HepG2 (cell line): ENCODE results near the gene PPP2R1B. TPM values are rescaled to one million over a fixed set of nuclear protein-coding genes. Genes with fewer than 3 reads are reported as not detected.

Source experiments
- ATAC-seq: fragments of 200-7000 bp; cut with Tn5 transposase; 3 replicates; pipeline ENCODE4 v1.9.1; 2020; ENCODE audit warnings: mild to moderate bottlenecking, moderate library complexity
- BruUV-seq: library from RNA; stranded (reverse); fragments of 400-500 nt; replicated peaks from 2 replicates; lab custom pipeline; 2021; lab: Mats Ljungman, UMichigan
- CTCF ChIA-PET: fragments of 300-600 bp; formaldehyde crosslinking; extraction: SDS; loops from one replicate; lab custom pipeline; 2021; ENCODE audit warnings: low total read pairs, inconsistent platforms, low intra/inter-chr PET ratio; lab: Yijun Ruan, JAX
- POLR2A ChIA-PET: fragments of 350-600 bp; sonication (Branson Sonifier 250); formaldehyde crosslinking; loops from one replicate; lab custom pipeline; 2020; ENCODE audit warnings: antibody characterized with exemption, inconsistent platforms; lab: Yijun Ruan, JAX
- DNase-seq: peaks from one replicate; pipeline ENCODE4 v3.0.0-alpha.2; 2015; ENCODE audit warnings: low spot score
- FAIRE-seq: peaks from 3 replicates; lab custom pipeline; 2011; peaks lifted over from hg19 to GRCh38; lab: Jason Lieb, UNC
- H2AFZ ChIP-seq: one replicate; pipeline ENCODE4 v1.6.1; 2011; ENCODE audit warnings: low read length, inconsistent platforms
- H3K27ac ChIP-seq: fragments of 300-600 bp; 3 replicates; pipeline ENCODE4 v1.8.0; 2011; ENCODE audit warnings: mixed run types, mild to moderate bottlenecking, mixed read lengths, low read length, inconsistent platforms; ENCODE audit not compliant: insufficient read depth; ENCODE audit errors: extremely low read length
- H3K27me3 ChIP-seq, 2 experiments: fragments of 200-600 bp in 1 of 2; 2 replicates in 1 of 2; 3 replicates in 1 of 2; pipeline versions ENCODE4 v1.6.0 to v1.8.0; 2011; ENCODE audit warnings: low read length in 2 of 2, mild to moderate bottlenecking in 2 of 2, moderate library complexity in 2 of 2, inconsistent platforms in 1 of 2; ENCODE audit not compliant: insufficient read depth in 2 of 2, control insufficient read depth in 1 of 2
- H3K36me3 ChIP-seq, 2 experiments: fragments of 200-600 bp in 1 of 2; replicated peaks in 1 of 2; 2 replicates in 1 of 2; 3 replicates in 1 of 2; pipeline versions ENCODE4 v1.5.1 to v1.8.0; 2011; ENCODE audit warnings: low read length in 2 of 2, inconsistent platforms in 1 of 2; ENCODE audit not compliant: insufficient read depth in 2 of 2, control insufficient read depth in 1 of 2
- H3K4me1 ChIP-seq: 2 replicates; pipeline ENCODE4 v1.5.1; 2012; ENCODE audit warnings: low read length, inconsistent platforms; ENCODE audit not compliant: insufficient read depth
- H3K4me2 ChIP-seq: 2 replicates; pipeline ENCODE4 v1.6.0; 2011; ENCODE audit warnings: low read depth, low read length, inconsistent platforms
- H3K4me3 ChIP-seq, 3 experiments: fragments of 200-600 bp in 1 of 3; sonication (generic), shearing (Covaris generic) in 1 of 3; replicated peaks in 1 of 3; 2 replicates each; pipeline ENCODE4 v1.5.1; 2011 to 2016; ENCODE audit warnings: low read length in 3 of 3, inconsistent platforms in 2 of 3, low read depth in 2 of 3, mild to moderate bottlenecking in 2 of 3, control low read depth in 1 of 3, mixed read lengths in 1 of 3; ENCODE audit not compliant: insufficient read depth in 1 of 3
- H3K79me2 ChIP-seq: one replicate; pipeline ENCODE4 v1.6.1; 2011; ENCODE audit warnings: low read length, inconsistent platforms; ENCODE audit not compliant: insufficient read depth
- H3K9ac ChIP-seq: 2 replicates; pipeline ENCODE4 v1.6.0; 2011; ENCODE audit warnings: mild to moderate bottlenecking, low read depth, low read length, inconsistent platforms; ENCODE audit not compliant: insufficient read depth
- H3K9me3 ChIP-seq: 2 replicates; pipeline ENCODE4 v1.5.1; 2012; ENCODE audit warnings: mild to moderate bottlenecking, low read length
- H4K20me1 ChIP-seq: 2 replicates; pipeline ENCODE4 v1.6.0; 2011; ENCODE audit warnings: inconsistent platforms, mild to moderate bottlenecking, low read length, moderate library complexity; ENCODE audit not compliant: insufficient read depth
- CCAR2 ChIP-seq: fragments of 200-400 bp; formaldehyde crosslinking; optimal IDR thresholded peaks from 2 replicates; pipeline ENCODE3; 2018; ENCODE audit warnings: low read depth, mild to moderate bottlenecking, low read length, moderate library complexity
- MED1 ChIP-seq: sonication (generic); formaldehyde crosslinking; IDR thresholded peaks from 2 replicates; pipeline ENCODE4 v1.4.0; 2020; ENCODE audit warnings: missing genetic modification reagents
- MYC ChIP-seq: sonication (generic); formaldehyde crosslinking; IDR thresholded peaks from 2 replicates; pipeline ENCODE4 v1.9.0; 2021; ENCODE audit warnings: missing genetic modification reagents, borderline replicate concordance
- NONO ChIP-seq, 2 experiments: fragments of 450-650 bp in 1 of 2; sonication (generic) in 1 of 2; formaldehyde crosslinking in 1 of 2; IDR thresholded peaks in 1 of 2; conservative IDR thresholded peaks in 1 of 2; 2 replicates each; pipeline versions ENCODE4 v1.6.1 to v1.8.0; 2017 to 2022; ENCODE audit warnings: mild to moderate bottlenecking in 1 of 2, missing genetic modification reagents in 1 of 2, moderate library complexity in 1 of 2
- RAD21 ChIP-seq: fragments of 450-650 bp; formaldehyde crosslinking; IDR thresholded peaks from 2 replicates; pipeline ENCODE4 v1.5.0; 2020; ENCODE audit warnings: mild to moderate bottlenecking
- SNAPC5 ChIP-seq: sonication (generic); formaldehyde crosslinking; IDR thresholded peaks from 2 replicates; pipeline ENCODE4 v1.8.1; 2023; ENCODE audit warnings: mild to moderate bottlenecking, missing genetic modification reagents, borderline replicate concordance
- ZBTB8A ChIP-seq: sonication (generic); formaldehyde crosslinking; IDR thresholded peaks from 2 replicates; pipeline ENCODE4 v1.4.0; 2020; ENCODE audit warnings: mild to moderate bottlenecking, low read depth, missing genetic modification reagents, borderline replicate concordance
- ZNF34 ChIP-seq: sonication (generic); formaldehyde crosslinking; IDR thresholded peaks from 2 replicates; pipeline ENCODE4 v1.4.0; 2020; ENCODE audit warnings: mild to moderate bottlenecking, missing genetic modification reagents, borderline replicate concordance
- WGBS: methylation state at CpG from one replicate; pipeline ENCODE4 v1.1.6; 2017; ENCODE audit warnings: low lambda C conversion rate; 5-methylcytosine and 5-hydroxymethylcytosine counted together
- in situ Hi-C: cut with HindIII; loops from 2 replicates; pipeline ENCODE4 v1.10.0; 2017; ENCODE audit warnings: low pct_unique_long_range_greater_than_20kb; ENCODE audit not compliant: extremely low pct_ligation_motif_present
- intact Hi-C: fragments of 100-400 bp; cut with micrococcal nuclease; formaldehyde crosslinking; loops from one replicate; pipeline ENCODE4 v1.10.0; 2022; ENCODE audit not compliant: unreplicated experiment
- polyA plus RNA-seq, 8 experiments: library from polyadenylated mRNA; depleted of rRNA in 3 of 8; stranded (reverse) in 7 of 8; unstranded in 1 of 8; fragments of >200 nt; fragmentation: Illumina TruSeq in 4 of 8; extraction: Trizol in 4 of 8; gene quantifications; 2 replicates each; pipeline versions ENCODE4 v1.2.1 to v1.2.3, GENCODE V29; 2011 to 2016; ENCODE audit warnings: low read depth in 4 of 8, missing spikeins in 1 of 8, mixed read lengths in 1 of 8; ENCODE audit not compliant: insufficient read depth in 1 of 8
- total RNA-seq, 5 experiments: library from RNA; depleted of rRNA; stranded (reverse); fragments of >200 nt; fragmentation: Illumina TruSeq; extraction: Trizol; gene quantifications; 2 replicates each; pipeline ENCODE4 v1.2.3, GENCODE V29; 2016; ENCODE audit warnings: low read depth in 1 of 5
- TF ChIP-seq, protein P1 (sequence below): sonication (generic); formaldehyde crosslinking; IDR thresholded peaks from 2 replicates; pipeline ENCODE4 v1.8.1; 2023; ENCODE audit warnings: mild to moderate bottlenecking, missing genetic modification reagents
- TF ChIP-seq, protein P2 (sequence below): sonication (generic); formaldehyde crosslinking; IDR thresholded peaks from 2 replicates; pipeline ENCODE4 v1.8.1; 2023; ENCODE audit warnings: missing genetic modification reagents, inconsistent platforms, borderline replicate concordance
- TF ChIP-seq, protein P3 (sequence below): sonication (generic); formaldehyde crosslinking; IDR thresholded peaks from 2 replicates; pipeline ENCODE4 v1.9.0; 2022; ENCODE audit warnings: low read depth, missing genetic modification reagents

Gene PPP2R1B
- total and polyA plus RNA-seq, 2 of the 13 experiments (the other 11 are each of a cell fraction or from before 2014, with no cell fraction given): 22.1 to 56.8 TPM

- no TSS peak for BruUV-seq
- Histone ChIP-seq H3K9ac (no peak overlapping the region), H3K27me3 (no peaks in the 10 kb centered on the region), H3K4me1 (peaks cover 66% of the 10 kb centered on the region), H3K4me3 (no peak overlapping the region)
- CTCF ChIA-PET: no interaction called here
- intact Hi-C loops: no loop called here
- ATAC-seq: no peak
- WGBS: 98% methylated on average over 5 of the region's 5 CpGs
- no peak for DNase-seq
- no peak for TF ChIP-seq RAD21 (CRISPR knock-in tag)
- TF ChIP-seq ZBTB8A (CRISPR knock-in tag): no peak
- TF ChIP-seq NONO (IDR thresholded peaks at IDR 0.05): no peak
- TF ChIP-seq NONO (CRISPR knock-in tag; conservative IDR thresholded peaks at IDR 0.05): no peak
- TF ChIP-seq SNAPC5: no peak
- TF ChIP-seq ZNF34 (CRISPR knock-in tag): no peak
- no peak for TF ChIP-seq MED1
- TF ChIP-seq, protein P1, sequence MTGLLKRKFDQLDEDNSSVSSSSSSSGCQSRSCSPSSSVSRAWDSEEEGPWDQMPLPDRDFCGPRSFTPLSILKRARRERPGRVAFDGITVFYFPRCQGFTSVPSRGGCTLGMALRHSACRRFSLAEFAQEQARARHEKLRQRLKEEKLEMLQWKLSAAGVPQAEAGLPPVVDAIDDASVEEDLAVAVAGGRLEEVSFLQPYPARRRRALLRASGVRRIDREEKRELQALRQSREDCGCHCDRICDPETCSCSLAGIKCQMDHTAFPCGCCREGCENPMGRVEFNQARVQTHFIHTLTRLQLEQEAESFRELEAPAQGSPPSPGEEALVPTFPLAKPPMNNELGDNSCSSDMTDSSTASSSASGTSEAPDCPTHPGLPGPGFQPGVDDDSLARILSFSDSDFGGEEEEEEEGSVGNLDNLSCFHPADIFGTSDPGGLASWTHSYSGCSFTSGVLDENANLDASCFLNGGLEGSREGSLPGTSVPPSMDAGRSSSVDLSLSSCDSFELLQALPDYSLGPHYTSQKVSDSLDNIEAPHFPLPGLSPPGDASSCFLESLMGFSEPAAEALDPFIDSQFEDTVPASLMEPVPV (CRISPR knock-in tag): no peak
- TF ChIP-seq MYC (CRISPR knock-in tag): no peak
- no peak for TF ChIP-seq CCAR2
- TF ChIP-seq, protein P2, sequence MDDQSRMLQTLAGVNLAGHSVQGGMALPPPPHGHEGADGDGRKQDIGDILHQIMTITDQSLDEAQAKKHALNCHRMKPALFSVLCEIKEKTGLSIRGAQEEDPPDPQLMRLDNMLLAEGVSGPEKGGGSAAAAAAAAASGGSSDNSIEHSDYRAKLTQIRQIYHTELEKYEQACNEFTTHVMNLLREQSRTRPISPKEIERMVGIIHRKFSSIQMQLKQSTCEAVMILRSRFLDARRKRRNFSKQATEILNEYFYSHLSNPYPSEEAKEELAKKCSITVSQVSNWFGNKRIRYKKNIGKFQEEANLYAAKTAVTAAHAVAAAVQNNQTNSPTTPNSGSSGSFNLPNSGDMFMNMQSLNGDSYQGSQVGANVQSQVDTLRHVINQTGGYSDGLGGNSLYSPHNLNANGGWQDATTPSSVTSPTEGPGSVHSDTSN (CRISPR knock-in tag): no peak
- TF ChIP-seq, protein P3, sequence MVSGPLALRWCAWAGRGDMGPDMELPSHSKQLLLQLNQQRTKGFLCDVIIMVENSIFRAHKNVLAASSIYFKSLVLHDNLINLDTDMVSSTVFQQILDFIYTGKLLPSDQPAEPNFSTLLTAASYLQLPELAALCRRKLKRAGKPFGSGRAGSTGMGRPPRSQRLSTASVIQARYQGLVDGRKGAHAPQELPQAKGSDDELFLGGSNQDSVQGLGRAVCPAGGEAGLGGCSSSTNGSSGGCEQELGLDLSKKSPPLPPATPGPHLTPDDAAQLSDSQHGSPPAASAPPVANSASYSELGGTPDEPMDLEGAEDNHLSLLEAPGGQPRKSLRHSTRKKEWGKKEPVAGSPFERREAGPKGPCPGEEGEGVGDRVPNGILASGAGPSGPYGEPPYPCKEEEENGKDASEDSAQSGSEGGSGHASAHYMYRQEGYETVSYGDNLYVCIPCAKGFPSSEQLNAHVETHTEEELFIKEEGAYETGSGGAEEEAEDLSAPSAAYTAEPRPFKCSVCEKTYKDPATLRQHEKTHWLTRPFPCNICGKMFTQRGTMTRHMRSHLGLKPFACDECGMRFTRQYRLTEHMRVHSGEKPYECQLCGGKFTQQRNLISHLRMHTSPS (CRISPR knock-in tag): no peak
- TF ChIP-seq, all 625 proteins: peak for 0
- Histone ChIP-seq H3K9me3 (no peaks in the 10 kb centered on the region), H2AFZ (no peak overlapping the region), H3K4me2 (no peak overlapping the region), H3K36me3 (peaks cover 2 to 8% of the 10 kb centered on the region in 2 experiments; a peak in 3 of 5 replicates), H3K79me2 (peaks cover 2% of the 10 kb centered on the region), H3K27ac (no peak overlapping the region), H4K20me1 (no peaks in the 10 kb centered on the region)
- no peak for FAIRE-seq
- in situ Hi-C loops: no loop called here
- POLR2A ChIA-PET: no interaction called here
Observed at GRCh38 chr11:111793863-111794262, 27.7 kb upstream of the PPP2R1B start.
